H7 (cell line): ENCODE results near the gene MDP1. TPM values are rescaled to one million over a fixed set of nuclear protein-coding genes. Genes with fewer than 3 reads are reported as not detected.
A peak's percentile ranks its signal among the peaks of the same experiment; 100 is the strongest.
"Not testable (repeated sequence)": the region's sequence is repeated elsewhere in the genome, so short reads cannot be mapped to it uniquely, and the experiment has no call there.

Experiments used
- DNase-seq: peaks from one replicate; pipeline ENCODE4 v3.0.0; 2012
- H3K27me3 ChIP-seq: 2 replicates; pipeline ENCODE4 v1.6.0; 2011; ENCODE audit warnings: mild to moderate bottlenecking, low read length; ENCODE audit not compliant: control insufficient read depth, insufficient read depth
- H3K36me3 ChIP-seq: replicated peaks from 2 replicates; pipeline ENCODE4 v1.5.1; 2011; ENCODE audit warnings: low read length; ENCODE audit not compliant: control insufficient read depth, insufficient read depth
- H3K4me3 ChIP-seq: 2 replicates; pipeline ENCODE4 v1.5.1; 2011; ENCODE audit warnings: low read depth, mild to moderate bottlenecking, control low read depth, low read length, moderate library complexity; ENCODE audit not compliant: insufficient read depth
- total RNA-seq: library from RNA; depleted of rRNA; stranded (reverse); fragments of >200 nt; shearing (Covaris generic); gene quantifications from 2 replicates; pipeline ENCODE4 v1.2.3, GENCODE V29; 2014

The MDP1 gene
- total RNA-seq, 1 experiment from 2014 or later, result 23.6 TPM

DNA sequence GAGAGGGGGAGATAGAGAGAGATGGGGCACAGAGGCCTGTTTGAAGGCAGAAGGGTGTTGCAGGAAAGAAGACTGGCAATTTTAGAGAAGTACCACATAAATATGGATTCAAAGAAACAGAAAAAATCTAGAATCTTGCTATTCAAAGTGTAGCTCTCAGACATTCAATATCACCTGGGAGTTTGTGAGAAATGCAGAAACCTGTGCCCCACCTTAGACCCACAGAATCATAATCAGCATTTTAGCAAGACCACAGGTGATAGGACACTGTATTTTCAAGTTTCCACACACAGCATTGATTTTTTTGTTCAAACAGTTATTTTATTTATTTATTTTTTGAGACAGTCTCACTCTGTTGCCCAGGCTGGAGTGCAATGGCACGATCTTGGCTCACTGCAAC, 13.0 kb upstream of the MDP1 start:
- no peaks in the 10 kb centered on the region for H3K36me3 ChIP-seq
- H3K4me3 ChIP-seq, result no peak overlapping the region
- no peak for DNase-seq
- no peaks in the 10 kb centered on the region for H3K27me3 ChIP-seq

- H3K4me3 ChIP-seq, result no peak overlapping the region
- H3K27me3 ChIP-seq, result no peaks in the 10 kb centered on the region
- no peak for DNase-seq
Measured at GRCh38 chr14:24226473-24226872, 10.6 kb upstream of the MDP1 start.

DNA sequence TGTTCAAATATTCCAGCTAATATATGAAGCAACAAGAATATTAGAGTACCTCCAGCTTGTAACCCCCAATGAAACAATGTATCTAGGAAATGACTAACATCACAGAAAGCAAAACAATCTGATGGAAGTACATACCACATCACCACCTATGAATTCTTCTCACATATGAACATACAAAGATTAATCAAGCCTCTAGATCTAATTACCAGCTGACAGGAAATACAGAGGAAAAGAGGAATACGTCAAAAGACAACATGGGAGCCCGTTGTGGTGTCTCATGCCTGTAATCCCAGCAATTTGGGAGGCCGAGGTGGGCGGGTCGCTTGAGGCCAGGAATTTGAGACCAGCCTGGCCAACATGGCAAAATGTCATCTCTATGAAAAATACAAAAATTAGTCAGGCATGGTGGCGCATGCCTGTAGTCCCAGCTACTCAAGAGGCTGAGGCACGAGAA, 8.8 kb upstream of the MDP1 start:
- H3K27me3 ChIP-seq, result no peaks in the 10 kb centered on the region

More at GRCh38 chr14:24226473-24226872, 10.6 kb upstream of the MDP1 start:
- no peaks in the 10 kb centered on the region for H3K36me3 ChIP-seq

GRCh38 chr14:24222987-24223386, 7.1 kb upstream of the MDP1 start:
- H3K27me3 ChIP-seq, DNase-seq, H3K36me3 ChIP-seq, H3K4me3 ChIP-seq: not testable (repeated sequence)

More for the DNA sequence above, 8.8 kb upstream of the MDP1 start:
- Histone ChIP-seq H3K36me3 (no peaks in the 10 kb centered on the region), H3K4me3 (no peak overlapping the region)
- no peak for DNase-seq

DNA sequence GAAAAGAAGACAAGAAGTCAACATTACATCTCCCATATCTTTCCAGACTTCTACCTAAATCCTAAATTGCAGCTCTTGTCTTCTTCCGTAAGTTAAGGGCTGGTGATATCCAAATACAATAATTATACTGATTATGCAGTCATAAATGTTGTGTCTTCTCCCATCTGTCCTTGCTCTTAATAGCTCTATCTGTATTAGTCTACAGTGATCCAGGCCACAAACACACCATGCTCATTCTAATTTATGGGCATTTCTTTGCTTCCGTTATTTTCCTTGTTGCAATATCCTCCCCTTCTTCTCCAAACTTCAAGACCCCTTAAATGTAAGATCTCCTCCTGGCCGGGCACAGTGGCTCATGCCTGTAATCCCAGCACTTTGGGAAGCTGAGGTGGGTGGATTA, 3.7 kb upstream of the MDP1 start:
- Histone ChIP-seq H3K36me3 (peaks cover 3% of the 10 kb centered on the region), H3K4me3 (no peak overlapping the region), H3K27me3 (no peaks in the 10 kb centered on the region)
- no peak for DNase-seq

GRCh38 chr14:24219080-24219479, 3.2 kb upstream of the MDP1 start:
- Histone ChIP-seq H3K36me3 (peaks cover 3% of the 10 kb centered on the region), H3K4me3 (no peak overlapping the region), H3K27me3 (no peaks in the 10 kb centered on the region)
- DNase-seq, result no peak

DNA sequence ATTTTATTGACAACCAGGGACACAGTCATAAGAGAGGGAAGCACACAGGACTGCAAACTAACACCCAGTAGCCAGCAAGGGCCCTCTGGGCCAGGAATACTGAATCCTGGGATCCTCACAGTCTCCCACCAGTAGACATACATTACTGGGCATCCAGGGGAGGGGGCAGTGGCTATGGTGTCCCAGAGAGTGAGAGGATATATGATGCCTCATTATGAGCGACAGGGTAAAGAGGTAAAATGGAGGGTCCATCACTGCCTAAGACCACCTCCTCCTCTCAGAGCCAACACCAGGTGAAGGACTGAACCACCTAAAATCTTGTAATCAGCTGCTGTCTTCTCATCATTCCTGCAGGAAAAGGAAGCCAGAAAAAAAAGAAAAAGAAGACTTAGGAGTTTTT, 1.0 kb upstream of the MDP1 start:
- not testable (repeated sequence) for H3K36me3 ChIP-seq, DNase-seq, H3K27me3 ChIP-seq, H3K4me3 ChIP-seq

DNA sequence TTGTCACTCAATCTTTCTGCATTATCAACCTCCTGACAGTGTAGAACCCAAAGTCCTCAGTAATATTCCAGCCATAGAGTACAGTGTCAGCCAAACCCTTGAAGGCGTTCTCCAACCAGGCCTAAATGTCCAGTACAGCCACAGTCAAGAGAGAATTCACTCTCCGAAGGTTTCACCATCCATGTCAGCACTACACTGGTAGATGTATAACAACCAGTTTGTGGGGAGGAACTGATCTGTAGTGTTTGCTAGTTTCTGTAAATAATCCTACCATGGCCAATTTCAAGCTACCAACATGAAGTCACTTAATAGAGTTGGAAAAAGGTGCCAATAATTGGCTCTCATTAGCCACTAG, 456 bp upstream of the MDP1 start:
- DNase-seq, result no peak
- Histone ChIP-seq H3K4me3 (no peak overlapping the region), H3K27me3 (no peaks in the 10 kb centered on the region), H3K36me3 (peaks cover 3% of the 10 kb centered on the region)

- Histone ChIP-seq H3K36me3 (peaks cover 15% of the 10 kb centered on the region), H3K4me3 (peak overlapping the region; percentile 37)
- no peak for DNase-seq
Measured at GRCh38 chr14:24213866-24214662, 1.8 kb downstream of the MDP1 start.

DNA sequence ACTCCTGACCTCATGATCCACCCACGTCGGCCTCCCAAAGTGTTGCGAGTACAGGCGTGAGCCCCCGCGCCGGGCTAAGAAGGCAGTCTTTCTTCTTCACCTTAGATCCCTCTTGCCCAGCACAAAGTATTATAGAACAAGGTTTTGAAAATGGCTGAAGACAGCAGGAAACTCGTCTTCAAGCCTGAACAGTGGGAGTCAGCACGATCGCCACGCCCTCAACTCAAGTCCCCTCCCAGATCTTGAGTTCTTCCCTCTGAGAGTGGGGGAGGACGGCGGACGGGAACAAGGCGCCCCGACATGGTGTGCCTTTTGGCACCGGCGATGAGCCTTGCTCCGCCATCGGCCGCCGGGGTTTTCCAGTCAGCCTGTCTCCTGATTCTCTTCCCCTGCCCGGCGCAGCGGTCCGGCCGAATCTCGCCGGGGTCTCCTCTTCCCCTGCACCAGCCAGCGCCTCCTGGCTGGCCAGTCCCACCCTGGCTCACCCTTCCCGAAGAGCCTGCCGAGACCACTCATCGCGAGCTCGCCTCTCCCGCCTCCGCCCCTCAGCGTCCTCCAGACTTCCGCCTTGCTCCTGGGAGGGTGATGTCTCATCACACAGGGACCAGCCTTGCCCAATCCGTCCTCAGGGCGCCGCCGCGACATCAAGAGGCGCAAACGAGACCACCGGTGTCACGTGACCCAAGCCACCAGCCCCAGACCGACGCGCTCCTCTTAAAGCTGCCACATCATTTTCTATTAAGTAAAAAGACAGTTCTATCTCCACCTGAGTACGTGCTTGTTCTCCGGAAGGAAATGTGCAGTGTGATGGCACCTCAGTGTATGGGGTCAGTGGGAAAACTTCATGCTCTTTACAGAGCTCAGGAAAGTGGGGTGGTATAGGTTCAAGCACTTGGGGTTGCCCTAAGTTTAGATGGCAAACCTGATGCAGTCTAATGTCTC, 2.7 kb downstream of the MDP1 start, which contains the start of gene CHMP4A:
CHMP4A (minus strand) TSS at position 565 of the 942 bp plus-strand sequence; CDS start at position 516, 49 bp downstream.
- peak; percentile 98 for DNase-seq

More at GRCh38 chr14:24213866-24214662, 1.8 kb downstream of the MDP1 start:
- no peaks in the 10 kb centered on the region for H3K27me3 ChIP-seq

DNA sequence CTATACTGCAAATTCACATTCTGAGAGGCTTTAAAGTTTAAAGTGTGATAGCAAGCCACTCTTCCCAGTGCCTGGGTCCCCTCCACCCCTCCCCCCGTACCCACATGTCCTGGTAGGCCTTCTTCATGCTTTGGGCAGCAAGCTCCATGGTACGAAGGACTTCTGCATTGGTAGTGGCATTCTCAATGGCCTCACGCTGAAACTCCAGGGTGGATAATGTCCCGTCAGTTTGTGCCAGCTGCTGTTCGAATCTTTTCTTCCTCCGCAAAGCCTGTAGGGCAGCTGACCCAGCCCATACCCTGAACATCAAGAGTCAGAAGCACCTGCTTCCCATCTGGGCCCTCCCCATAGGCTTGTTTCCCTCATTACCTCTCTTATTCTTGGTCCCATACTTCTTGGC, 4.6 kb downstream of the MDP1 start:
- Histone ChIP-seq H3K36me3 (peaks cover 23% of the 10 kb centered on the region), H3K4me3 (no peak overlapping the region), H3K27me3 (no peaks in the 10 kb centered on the region)
- no peak for DNase-seq

More for the DNA sequence above, 2.7 kb downstream of the MDP1 start, which contains the start of gene CHMP4A:
- peaks cover 17% of the 10 kb centered on the region for H3K36me3 ChIP-seq
- no peaks in the 10 kb centered on the region for H3K27me3 ChIP-seq
- H3K4me3 ChIP-seq, result peak within 1 kb of the TSS; percentile 90

GRCh38 chr14:24207625-24208024, 8.2 kb downstream of the MDP1 start:
- no peak for DNase-seq
- Histone ChIP-seq H3K36me3 (peaks cover 23% of the 10 kb centered on the region), H3K27me3 (no peaks in the 10 kb centered on the region), H3K4me3 (no peak overlapping the region)

DNA sequence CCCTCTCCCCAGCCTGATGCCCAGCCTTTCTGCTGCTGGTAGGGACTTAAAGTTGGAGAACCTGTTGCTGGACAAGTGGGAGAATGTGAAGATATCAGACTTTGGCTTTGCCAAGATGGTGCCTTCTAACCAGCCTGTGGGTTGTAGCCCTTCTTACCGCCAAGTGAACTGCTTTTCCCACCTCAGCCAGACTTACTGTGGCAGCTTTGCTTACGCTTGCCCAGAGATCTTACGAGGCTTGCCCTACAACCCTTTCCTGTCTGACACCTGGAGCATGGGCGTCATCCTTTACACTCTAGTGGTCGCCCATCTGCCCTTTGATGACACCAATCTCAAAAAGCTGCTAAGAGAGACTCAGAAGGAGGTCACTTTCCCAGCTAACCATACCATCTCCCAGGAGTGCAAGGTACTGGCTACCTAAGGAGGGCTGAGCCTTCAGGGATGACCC, 8.7 kb downstream of the MDP1 start:
- no peak for DNase-seq
- Histone ChIP-seq H3K27me3 (no peaks in the 10 kb centered on the region), H3K36me3 (peaks cover 23% of the 10 kb centered on the region), H3K4me3 (no peak overlapping the region)

DNA sequence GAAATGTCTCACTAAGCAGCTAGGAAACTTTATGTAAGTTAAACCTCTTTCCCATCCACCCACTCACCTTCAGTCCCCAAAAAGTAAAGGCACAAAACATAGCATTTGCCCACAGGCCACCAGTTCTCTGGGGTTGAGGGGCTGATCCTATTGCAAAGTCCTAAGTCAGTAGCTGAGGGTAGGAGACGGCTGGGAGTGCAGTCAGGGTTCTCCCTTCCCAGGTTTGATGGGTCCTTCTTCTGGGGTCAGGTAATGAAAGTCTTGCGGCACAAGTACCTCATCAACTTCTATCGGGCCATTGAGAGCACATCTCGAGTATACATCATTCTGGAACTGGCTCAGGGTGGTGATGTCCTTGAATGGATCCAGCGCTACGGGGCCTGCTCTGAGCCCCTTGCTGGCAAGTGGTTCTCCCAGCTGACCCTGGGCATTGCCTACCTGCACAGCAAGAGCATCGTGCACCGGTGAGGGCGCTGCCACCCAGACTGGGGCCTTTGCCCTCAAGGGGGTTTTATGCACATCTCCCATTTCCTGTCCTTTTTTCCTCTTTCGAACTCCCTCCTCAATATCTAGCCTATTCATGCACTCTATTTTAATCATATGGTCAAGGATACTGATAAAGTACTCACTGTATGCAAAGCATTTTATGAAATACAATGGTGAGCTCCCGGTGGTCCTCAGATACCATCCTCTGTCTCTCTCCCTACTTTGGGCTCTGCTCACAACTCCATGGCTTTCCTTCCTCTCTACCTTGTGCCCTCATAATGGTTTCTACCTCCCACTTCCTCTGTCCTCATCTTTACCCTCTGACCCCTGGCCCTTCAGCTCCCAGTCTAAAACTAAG, 9.4 kb downstream of the MDP1 start:
- H3K27me3 ChIP-seq, result no peaks in the 10 kb centered on the region
- no peak overlapping the region for H3K4me3 ChIP-seq
- DNase-seq, result peak; percentile 7
- H3K36me3 ChIP-seq, result peaks cover 23% of the 10 kb centered on the region
